ENCODE measurements around the gene PHB1.

DNA sequence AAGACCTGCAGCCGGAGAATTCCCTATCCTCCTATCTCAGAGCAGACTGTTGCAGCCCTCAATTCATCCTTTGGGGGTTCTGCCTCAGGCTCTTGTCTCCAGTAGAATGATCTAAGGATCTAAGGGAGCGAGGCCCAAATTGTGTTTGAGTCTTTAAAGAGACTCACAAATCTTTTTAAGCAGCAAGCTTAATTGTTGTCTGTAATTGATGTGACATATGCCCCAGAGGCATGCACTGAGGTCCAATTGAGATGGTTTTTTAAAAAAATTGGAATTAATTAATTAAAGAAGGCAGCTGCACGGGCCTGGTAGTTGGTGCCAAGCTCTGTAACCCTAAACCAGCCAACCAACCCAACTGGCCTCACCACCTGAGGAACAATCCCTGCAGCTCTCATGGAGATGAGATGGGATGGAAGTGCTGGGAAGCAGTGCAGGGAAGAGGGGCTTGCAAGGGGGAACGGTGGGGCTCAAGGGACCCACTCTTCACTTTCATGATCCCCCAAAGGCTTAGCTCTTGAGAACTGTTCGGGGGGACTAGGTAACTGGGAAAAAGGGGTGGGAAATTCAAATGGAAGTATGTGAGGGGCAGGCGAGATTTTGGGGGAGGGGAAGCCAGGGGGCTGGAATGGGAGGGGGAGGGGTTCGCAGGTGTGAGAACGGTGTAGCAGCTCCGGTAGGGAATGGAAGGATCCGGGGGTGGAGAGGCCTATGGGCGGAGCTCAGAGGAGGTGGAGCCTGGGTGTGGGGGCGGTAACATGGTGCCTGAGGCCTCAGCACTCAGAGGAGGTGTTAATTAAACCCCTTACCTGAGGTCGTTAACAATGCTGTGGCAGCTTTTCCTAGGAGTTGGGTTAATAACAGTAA lies 43.5 kb downstream of the PHB1 start:
- TF ChIP-seq CTCF (conservative IDR thresholded peaks at IDR 0.05) (no peak), ZFX (IDR thresholded peaks at IDR 0.05) (no peak)

Measured in C4-2B (cell line).